HCT116 (cell line): ENCODE data around the gene PWP2. TPM values are rescaled to one million over a fixed set of nuclear protein-coding genes. Genes with fewer than 3 reads are reported as not detected.

Experiments used
- ATAC-seq: fragments of 200-7000 bp; cut with Tn5 transposase; 2 replicates; pipeline ENCODE4 v1.9.1; 2020; ENCODE audit warnings: mild to moderate bottlenecking, moderate library complexity
- BruUV-seq: library from RNA; stranded (reverse); fragments of 400-500 nt; replicated peaks from 2 replicates; lab custom pipeline; 2021; lab: Mats Ljungman, UMichigan
- CTCF ChIA-PET: fragments of 300-600 bp; sonication (Branson Sonifier 250); formaldehyde crosslinking; loops from one replicate; lab custom pipeline; 2021; ENCODE audit warnings: antibody characterized with exemption; lab: Charles Lee
- POLR2A ChIA-PET: fragments of 300-600, 350-600 bp; sonication (Branson Sonifier 250); formaldehyde crosslinking; loops from one replicate; lab custom pipeline; 2021; ENCODE audit warnings: antibody characterized with exemption; lab: Charles Lee
- RAD21 ChIA-PET, 2 experiments: fragments of 300-600 bp; sonication (Branson Sonifier 250); formaldehyde crosslinking; loops; one replicate each; lab custom pipeline; 2023; ENCODE audit warnings: low total read pairs in 2 of 2; ENCODE audit not compliant: uncharacterized antibody in 2 of 2, unreplicated experiment in 2 of 2, low non-redundant PET in 1 of 2; lab: Charles Lee
- DNase-seq: peaks from one replicate; pipeline ENCODE4 v3.0.0-alpha.2; 2010; ENCODE audit warnings: low read depth, low spot score
- H2AFZ ChIP-seq: fragments of 200-600 bp; shearing (Covaris generic), sonication (generic); 2 replicates; pipeline ENCODE4 v1.6.1; 2017; ENCODE audit warnings: low read depth, mixed run types, mixed read lengths, antibody characterized with exemption, low read length; ENCODE audit not compliant: poor library complexity, severe bottlenecking
- H3K27ac ChIP-seq: 2 replicates; pipeline ENCODE4 v1.5.1; 2012; ENCODE audit warnings: low read depth, low read length
- H3K27me3 ChIP-seq: fragments of 200-600 bp; sonication (generic); 2 replicates; pipeline ENCODE4 v1.6.1; 2016; ENCODE audit warnings: mixed run types, low read length, mixed read lengths; ENCODE audit not compliant: insufficient read depth
- H3K36me3 ChIP-seq, 2 experiments: fragments of 200-500 bp in 1 of 2; fragments of 200-600 bp in 1 of 2; sonication (Bioruptor generic) in 1 of 2; sonication (generic) in 1 of 2; 2 replicates each; pipeline versions ENCODE4 v1.5.1 to v1.6.1; 2014 to 2016; ENCODE audit warnings: low read length in 2 of 2, inconsistent platforms in 1 of 2, mixed read lengths in 1 of 2, mixed run types in 1 of 2; ENCODE audit not compliant: insufficient read depth in 2 of 2, control insufficient read depth in 1 of 2
- H3K4me1 ChIP-seq, 2 experiments: fragments of 200-600 bp in 1 of 2; sonication (generic) in 1 of 2; 2 replicates each; pipeline versions ENCODE4 v1.5.1 to v1.6.1; 2012 to 2017; ENCODE audit warnings: low read length in 2 of 2, inconsistent platforms in 1 of 2, mild to moderate bottlenecking in 1 of 2, mixed read lengths in 1 of 2, mixed run types in 1 of 2, moderate library complexity in 1 of 2; ENCODE audit not compliant: insufficient read depth in 2 of 2, control insufficient read depth in 1 of 2
- H3K4me2 ChIP-seq: fragments of 200-600 bp; sonication (generic); 2 replicates; pipeline ENCODE4 v1.6.1; 2017; ENCODE audit warnings: mixed run types, low read length, mixed read lengths
- H3K4me3 ChIP-seq, 2 experiments: fragments of 200-600 bp in 1 of 2; sonication (generic) in 1 of 2; replicated peaks in 1 of 2; 2 replicates each; pipeline ENCODE4 v1.5.1; 2011 to 2016; ENCODE audit warnings: low read length in 2 of 2, control low read depth in 1 of 2, low read depth in 1 of 2, mild to moderate bottlenecking in 1 of 2, mixed read lengths in 1 of 2, mixed run types in 1 of 2
- H3K79me2 ChIP-seq: fragments of 200-600 bp; sonication (generic); 2 replicates; pipeline ENCODE4 v1.6.1; 2017; ENCODE audit warnings: mild to moderate bottlenecking, mixed run types, low read length, moderate library complexity, mixed read lengths; ENCODE audit not compliant: insufficient read depth
- H3K9ac ChIP-seq: fragments of 200-600 bp; sonication (generic); 2 replicates; pipeline ENCODE4 v1.6.1; 2016; ENCODE audit warnings: low read length, mixed read lengths
- H3K9me2 ChIP-seq: fragments of 200-600 bp; sonication (generic), shearing (Covaris generic); 2 replicates; pipeline ENCODE4 v1.6.1; 2017; ENCODE audit warnings: mixed run types, mild to moderate bottlenecking, moderate library complexity; ENCODE audit not compliant: insufficient read depth
- H3K9me3 ChIP-seq, 2 experiments: fragments of 200-500 bp in 1 of 2; fragments of 200-600 bp in 1 of 2; sonication (Bioruptor generic) in 1 of 2; sonication (generic) in 1 of 2; 2 replicates each; pipeline ENCODE4 v1.6.1; 2014 to 2017; ENCODE audit warnings: low read length in 2 of 2, mixed read lengths in 2 of 2, inconsistent platforms in 1 of 2, low read depth in 1 of 2, mild to moderate bottlenecking in 1 of 2, mixed run types in 1 of 2, moderate library complexity in 1 of 2; ENCODE audit not compliant: control insufficient read depth in 1 of 2, insufficient read depth in 1 of 2
- H4K20me1 ChIP-seq: fragments of 200-600 bp; sonication (generic), shearing (Covaris generic); 2 replicates; pipeline ENCODE4 v1.6.1; 2017; ENCODE audit warnings: mixed run types, mild to moderate bottlenecking, moderate library complexity; ENCODE audit not compliant: insufficient read depth
- ATF3 ChIP-seq: IDR thresholded peaks from 2 replicates; pipeline ENCODE4 v1.6.1; 2012
- CBX3 ChIP-seq: IDR thresholded peaks from 2 replicates; pipeline ENCODE4 v1.6.1; 2012; ENCODE audit warnings: low read depth
- JUND ChIP-seq: IDR thresholded peaks from 2 replicates; pipeline ENCODE4 v1.6.1; 2012
- REST ChIP-seq: IDR thresholded peaks from 2 replicates; pipeline ENCODE4 v1.6.1; 2012; ENCODE audit warnings: low read depth
- YY1 ChIP-seq: IDR thresholded peaks from 2 replicates; pipeline ENCODE4 v1.6.1; 2011; ENCODE audit warnings: low read length, low read depth, moderate library complexity, mild to moderate bottlenecking; ENCODE audit not compliant: insufficient replicate concordance; ENCODE audit errors: extremely low read depth
- intact Hi-C: fragments of 100-400 bp; cut with micrococcal nuclease; formaldehyde crosslinking; loops from 2 replicates; pipeline ENCODE4 v1.10.0; 2022
- total RNA-seq: library from RNA; stranded (reverse); gene quantifications from one replicate; pipeline ENCODE4 v1.2.1, GENCODE V29; 2021; ENCODE audit not compliant: unreplicated experiment
- TF ChIP-seq, protein P1 (sequence below), 3 experiments: fragments of 200-600 bp in 1 of 3; sonication (generic) in 1 of 3; IDR thresholded peaks in 2 of 3; conservative IDR thresholded peaks in 1 of 3; 2 replicates each; pipeline ENCODE4 v1.5.1; 2012 to 2017; ENCODE audit warnings: low read depth in 2 of 3, low read length in 2 of 3, antibody characterized with exemption in 1 of 3, borderline replicate concordance in 1 of 3, control low read depth in 1 of 3, mild to moderate bottlenecking in 1 of 3, mixed read lengths in 1 of 3, mixed run types in 1 of 3, moderate library complexity in 1 of 3; ENCODE audit not compliant: insufficient read depth in 1 of 3

Gene PWP2
- total RNA-seq, 1 experiment from 2014 or later, result 43.1 TPM

- TF ChIP-seq REST (no peak), YY1 (no peak), JUND (no peak), CBX3 (no peak), ATF3 (no peak)
These were observed 36.8 kb upstream of the PWP2 start (continued) for GRCh38 chr21:44070391-44070790.

DNA sequence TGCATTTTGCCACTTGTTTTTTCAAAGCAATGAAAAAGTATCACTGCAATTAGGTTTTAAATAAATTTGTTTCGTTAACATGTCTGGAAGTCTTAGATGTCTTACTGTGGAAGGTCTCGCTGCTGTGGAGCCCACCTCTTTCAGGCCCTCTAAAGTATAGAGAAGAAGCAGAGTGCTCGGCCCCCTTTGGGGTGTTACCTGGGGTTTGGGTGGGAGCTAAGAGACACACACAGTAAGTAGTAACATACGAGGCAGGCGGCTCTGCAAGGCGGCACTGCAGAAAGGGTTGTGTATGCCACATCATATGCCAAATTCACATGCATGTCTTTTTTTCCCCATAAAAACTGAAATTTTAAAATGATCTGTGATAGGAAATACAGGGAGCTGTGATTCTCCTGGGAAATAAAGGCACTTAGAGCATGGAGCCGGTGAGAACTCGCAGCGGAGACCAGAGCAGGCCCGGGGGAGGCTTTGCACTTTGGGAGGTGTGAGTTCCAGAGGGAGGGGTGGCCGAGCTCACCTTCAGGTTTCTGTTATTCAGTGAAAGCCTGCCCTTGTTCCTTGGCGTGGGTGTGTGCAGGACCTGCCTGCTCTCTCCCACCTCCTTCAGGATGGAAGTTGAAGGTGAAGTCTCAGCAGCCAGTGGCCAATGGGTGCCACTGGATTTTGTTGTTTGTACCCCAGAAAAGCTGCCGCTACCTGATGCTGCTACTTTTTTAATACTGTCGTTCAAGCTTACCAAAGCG is 35.7 kb upstream of the PWP2 start:
- ChIA-PET RAD21 (no interaction called here), CTCF (no interaction called here), POLR2A (no interaction called here)
- no peak overlapping the region for H3K4me3 ChIP-seq
- no peaks in the 10 kb centered on the region for H3K9me2 ChIP-seq
- H3K4me2 ChIP-seq, result no peak overlapping the region
- no peak for DNase-seq
- peaks cover 2 to 13% of the 10 kb centered on the region in 2 experiments; a peak in 2 of 4 replicates for H3K36me3 ChIP-seq
- BruUV-seq, result no TSS peak
- no peak for TF ChIP-seq REST
- TF ChIP-seq, protein P1, sequence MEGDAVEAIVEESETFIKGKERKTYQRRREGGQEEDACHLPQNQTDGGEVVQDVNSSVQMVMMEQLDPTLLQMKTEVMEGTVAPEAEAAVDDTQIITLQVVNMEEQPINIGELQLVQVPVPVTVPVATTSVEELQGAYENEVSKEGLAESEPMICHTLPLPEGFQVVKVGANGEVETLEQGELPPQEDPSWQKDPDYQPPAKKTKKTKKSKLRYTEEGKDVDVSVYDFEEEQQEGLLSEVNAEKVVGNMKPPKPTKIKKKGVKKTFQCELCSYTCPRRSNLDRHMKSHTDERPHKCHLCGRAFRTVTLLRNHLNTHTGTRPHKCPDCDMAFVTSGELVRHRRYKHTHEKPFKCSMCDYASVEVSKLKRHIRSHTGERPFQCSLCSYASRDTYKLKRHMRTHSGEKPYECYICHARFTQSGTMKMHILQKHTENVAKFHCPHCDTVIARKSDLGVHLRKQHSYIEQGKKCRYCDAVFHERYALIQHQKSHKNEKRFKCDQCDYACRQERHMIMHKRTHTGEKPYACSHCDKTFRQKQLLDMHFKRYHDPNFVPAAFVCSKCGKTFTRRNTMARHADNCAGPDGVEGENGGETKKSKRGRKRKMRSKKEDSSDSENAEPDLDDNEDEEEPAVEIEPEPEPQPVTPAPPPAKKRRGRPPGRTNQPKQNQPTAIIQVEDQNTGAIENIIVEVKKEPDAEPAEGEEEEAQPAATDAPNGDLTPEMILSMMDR (IDR thresholded peaks at IDR 0.05 in 2 of 3, conservative IDR thresholded peaks at IDR 0.05 in 1 of 3; ENCODE audit: borderline replicate concordance in 1 of 3, insufficient read depth in 1 of 3, low read depth in 2 of 3, low read length in 2 of 3), result peak in 2 of 3 experiments; percentile 21 to 33; a peak in 2 of 6 replicates
- TF ChIP-seq, all 23 proteins: peak for 1
- Histone ChIP-seq H3K9ac (no peak overlapping the region), H3K27ac (no peak overlapping the region), H3K27me3 (no peaks in the 10 kb centered on the region), H2AFZ (no peak overlapping the region), H4K20me1 (0 out of 2 replicates have a peak, but pooled peaks cover 3% of the 10 kb centered on the region), H3K9me3 (no peaks in the 10 kb centered on the region), H3K4me1 (no peaks in the 10 kb centered on the region), H3K79me2 (peaks cover 25% of the 10 kb centered on the region)
- peak; percentile 87 for ATAC-seq
- intact Hi-C loops, result no loop called here
